ENCODE measurements around the gene C1orf198. TPM values are rescaled to one million over a fixed set of nuclear protein-coding genes. Genes with fewer than 3 reads are reported as not detected.

The C1orf198 gene
- total RNA-seq, 1 donor from 2014 or later: 32.9 TPM

GRCh38 chr1:230876660-230877059, 8.3 kb upstream of the C1orf198 start:
- H3K36me3 ChIP-seq (ENCODE audit: control insufficient read depth in 3 of 3, insufficient read depth in 3 of 3, low read length in 3 of 3): no peaks in the 10 kb centered on the region
- peaks cover 0 to 9% (median 6%) of the 10 kb centered on the region in 3 donors for H3K27me3 ChIP-seq (ENCODE audit: control insufficient read depth in 3 of 3, insufficient read depth in 3 of 3, low read length in 3 of 3)
- no peaks in the 10 kb centered on the region for H3K9me3 ChIP-seq (ENCODE audit: control insufficient read depth in 3 of 3, low read length in 3 of 3)
- no peak overlapping the region for H3K9ac ChIP-seq (ENCODE audit: low read depth in 1 of 3, low read length in 3 of 3)
- H3K4me1 ChIP-seq (ENCODE audit: control insufficient read depth in 3 of 3, insufficient read depth in 3 of 3, low read length in 3 of 3): no peaks in the 10 kb centered on the region
- no peak overlapping the region for H3K27ac ChIP-seq (ENCODE audit: low read depth, low read length)
- H3K4me3 ChIP-seq (ENCODE audit: low read length in 3 of 3): no peak overlapping the region

- no peak overlapping the region for H3K4me3 ChIP-seq (ENCODE audit: low read length in 3 of 3)
- no peak overlapping the region for H3K9ac ChIP-seq (ENCODE audit: low read depth in 1 of 3, low read length in 3 of 3)
- H3K4me1 ChIP-seq (ENCODE audit: control insufficient read depth in 3 of 3, insufficient read depth in 3 of 3, low read length in 3 of 3): no peaks in the 10 kb centered on the region
- H3K27ac ChIP-seq (ENCODE audit: low read depth, low read length): no peak overlapping the region
- H3K27me3 ChIP-seq (ENCODE audit: control insufficient read depth in 3 of 3, insufficient read depth in 3 of 3, low read length in 3 of 3): peaks cover 0 to 5% (median 0%) of the 10 kb centered on the region in 3 donors
- no peaks in the 10 kb centered on the region for H3K9me3 ChIP-seq (ENCODE audit: control insufficient read depth in 3 of 3, low read length in 3 of 3)
- H3K36me3 ChIP-seq (ENCODE audit: control insufficient read depth in 3 of 3, insufficient read depth in 3 of 3, low read length in 3 of 3): no peaks in the 10 kb centered on the region
Observed at GRCh38 chr1:230875370-230875769, 7.0 kb upstream of the C1orf198 start.

GRCh38 chr1:230870916-230871315, 2.6 kb upstream of the C1orf198 start:
- H3K27me3 ChIP-seq (ENCODE audit: control insufficient read depth in 3 of 3, insufficient read depth in 3 of 3, low read length in 3 of 3): no peaks in the 10 kb centered on the region
- H3K27ac ChIP-seq (ENCODE audit: low read depth, low read length): no peak overlapping the region
- no peaks in the 10 kb centered on the region for H3K36me3 ChIP-seq (ENCODE audit: control insufficient read depth in 3 of 3, insufficient read depth in 3 of 3, low read length in 3 of 3)
- H3K4me3 ChIP-seq (ENCODE audit: low read length in 3 of 3): no peak overlapping the region
- no peak overlapping the region for H3K9ac ChIP-seq (ENCODE audit: low read depth in 1 of 3, low read length in 3 of 3)
- no peaks in the 10 kb centered on the region for H3K9me3 ChIP-seq (ENCODE audit: control insufficient read depth in 3 of 3, low read length in 3 of 3)
- H3K4me1 ChIP-seq (ENCODE audit: control insufficient read depth in 3 of 3, insufficient read depth in 3 of 3, low read length in 3 of 3): peaks cover 15 to 29% (median 22%) of the 10 kb centered on the region in 3 donors

GRCh38 chr1:230869500-230869899, 1.2 kb upstream of the C1orf198 start:
- Histone ChIP-seq H3K9ac (ENCODE audit: low read depth in 1 of 3, low read length in 3 of 3) (peak overlapping the region in 2 of 3 donors; percentile 84), H3K4me3 (ENCODE audit: low read length in 3 of 3) (no peak overlapping the region), H3K27ac (ENCODE audit: low read depth, low read length) (no peak overlapping the region)

GRCh38 chr1:230868736-230869385, 540 bp upstream of the C1orf198 start:
- Histone ChIP-seq H3K9me3 (ENCODE audit: control insufficient read depth in 3 of 3, low read length in 3 of 3) (no peaks in the 10 kb centered on the region), H3K27me3 (ENCODE audit: control insufficient read depth in 3 of 3, insufficient read depth in 3 of 3, low read length in 3 of 3) (no peaks in the 10 kb centered on the region), H3K4me1 (ENCODE audit: control insufficient read depth in 3 of 3, insufficient read depth in 3 of 3, low read length in 3 of 3) (peaks cover 33 to 43% (median 35%) of the 10 kb centered on the region in 3 donors), H3K4me3 (ENCODE audit: low read length in 3 of 3) (peak overlapping the region; percentile 71 to 79 (median 79)), H3K27ac (ENCODE audit: low read depth, low read length) (peak overlapping the region; percentile 80), H3K9ac (ENCODE audit: low read depth in 1 of 3, low read length in 3 of 3) (peak overlapping the region; percentile 77 to 84 (median 84)), H3K36me3 (ENCODE audit: control insufficient read depth in 3 of 3, insufficient read depth in 3 of 3, low read length in 3 of 3) (no peaks in the 10 kb centered on the region)

More at GRCh38 chr1:230869500-230869899, 1.2 kb upstream of the C1orf198 start:
- Histone ChIP-seq H3K9me3 (ENCODE audit: control insufficient read depth in 3 of 3, low read length in 3 of 3) (no peaks in the 10 kb centered on the region), H3K36me3 (ENCODE audit: control insufficient read depth in 3 of 3, insufficient read depth in 3 of 3, low read length in 3 of 3) (no peaks in the 10 kb centered on the region), H3K27me3 (ENCODE audit: control insufficient read depth in 3 of 3, insufficient read depth in 3 of 3, low read length in 3 of 3) (no peaks in the 10 kb centered on the region), H3K4me1 (ENCODE audit: control insufficient read depth in 3 of 3, insufficient read depth in 3 of 3, low read length in 3 of 3) (peaks cover 27 to 40% (median 30%) of the 10 kb centered on the region in 3 donors)

GRCh38 chr1:230867101-230867902, 1.0 kb downstream of the C1orf198 start:
- Histone ChIP-seq H3K4me3 (ENCODE audit: low read length in 3 of 3) (peak overlapping the region; percentile 82 to 88 (median 87)), H3K9me3 (ENCODE audit: control insufficient read depth in 3 of 3, low read length in 3 of 3) (no peaks in the 10 kb centered on the region), H3K27me3 (ENCODE audit: control insufficient read depth in 3 of 3, insufficient read depth in 3 of 3, low read length in 3 of 3) (no peaks in the 10 kb centered on the region), H3K4me1 (ENCODE audit: control insufficient read depth in 3 of 3, insufficient read depth in 3 of 3, low read length in 3 of 3) (peaks cover 45 to 57% (median 46%) of the 10 kb centered on the region in 3 donors), H3K9ac (ENCODE audit: low read depth in 1 of 3, low read length in 3 of 3) (peak overlapping the region; percentile 85 to 92 (median 91)), H3K36me3 (ENCODE audit: control insufficient read depth in 3 of 3, insufficient read depth in 3 of 3, low read length in 3 of 3) (no peaks in the 10 kb centered on the region), H3K27ac (ENCODE audit: low read depth, low read length) (peak overlapping the region; percentile 74)

GRCh38 chr1:230866171-230867070, 1.9 kb downstream of the C1orf198 start:
- Histone ChIP-seq H3K9ac (ENCODE audit: low read depth in 1 of 3, low read length in 3 of 3) (peak overlapping the region; percentile 45 to 92 (median 85)), H3K36me3 (ENCODE audit: control insufficient read depth in 3 of 3, insufficient read depth in 3 of 3, low read length in 3 of 3) (peaks cover 0 to 2% (median 0%) of the 10 kb centered on the region in 3 donors), H3K27me3 (ENCODE audit: control insufficient read depth in 3 of 3, insufficient read depth in 3 of 3, low read length in 3 of 3) (no peaks in the 10 kb centered on the region), H3K9me3 (ENCODE audit: control insufficient read depth in 3 of 3, low read length in 3 of 3) (no peaks in the 10 kb centered on the region), H3K4me1 (ENCODE audit: control insufficient read depth in 3 of 3, insufficient read depth in 3 of 3, low read length in 3 of 3) (peaks cover 52 to 65% (median 53%) of the 10 kb centered on the region in 3 donors), H3K27ac (ENCODE audit: low read depth, low read length) (peak overlapping the region; percentile 74), H3K4me3 (ENCODE audit: low read length in 3 of 3) (peak overlapping the region; percentile 82 to 88 (median 87))

- H3K9ac ChIP-seq (ENCODE audit: low read depth in 1 of 3, low read length in 3 of 3): peak overlapping the region in 1 of 3 donors; percentile 19
- H3K36me3 ChIP-seq (ENCODE audit: control insufficient read depth in 3 of 3, insufficient read depth in 3 of 3, low read length in 3 of 3): peaks cover 0 to 2% (median 0%) of the 10 kb centered on the region in 3 donors
- no peaks in the 10 kb centered on the region for H3K9me3 ChIP-seq (ENCODE audit: control insufficient read depth in 3 of 3, low read length in 3 of 3)
- peaks cover 55 to 67% (median 57%) of the 10 kb centered on the region in 3 donors for H3K4me1 ChIP-seq (ENCODE audit: control insufficient read depth in 3 of 3, insufficient read depth in 3 of 3, low read length in 3 of 3)
- H3K27ac ChIP-seq (ENCODE audit: low read depth, low read length): no peak overlapping the region
- no peak overlapping the region for H3K4me3 ChIP-seq (ENCODE audit: low read length in 3 of 3)
- H3K27me3 ChIP-seq (ENCODE audit: control insufficient read depth in 3 of 3, insufficient read depth in 3 of 3, low read length in 3 of 3): no peaks in the 10 kb centered on the region
Observed at GRCh38 chr1:230865062-230865817, 3.1 kb downstream of the C1orf198 start.

GRCh38 chr1:230864441-230864840, 3.9 kb downstream of the C1orf198 start:
- peaks cover 55 to 67% (median 58%) of the 10 kb centered on the region in 3 donors for H3K4me1 ChIP-seq (ENCODE audit: control insufficient read depth in 3 of 3, insufficient read depth in 3 of 3, low read length in 3 of 3)
- H3K9me3 ChIP-seq (ENCODE audit: control insufficient read depth in 3 of 3, low read length in 3 of 3): no peaks in the 10 kb centered on the region
- H3K36me3 ChIP-seq (ENCODE audit: control insufficient read depth in 3 of 3, insufficient read depth in 3 of 3, low read length in 3 of 3): peaks cover 0 to 2% (median 0%) of the 10 kb centered on the region in 3 donors
- H3K27ac ChIP-seq (ENCODE audit: low read depth, low read length): no peak overlapping the region
- H3K4me3 ChIP-seq (ENCODE audit: low read length in 3 of 3): no peak overlapping the region
- H3K27me3 ChIP-seq (ENCODE audit: control insufficient read depth in 3 of 3, insufficient read depth in 3 of 3, low read length in 3 of 3): no peaks in the 10 kb centered on the region
- peak overlapping the region in 2 of 3 donors; percentile 28 to 44 for H3K9ac ChIP-seq (ENCODE audit: low read depth in 1 of 3, low read length in 3 of 3)
